ENCODE results near the gene STMN3.
A peak's percentile ranks its signal among the peaks of the same experiment; 100 is the strongest.
"Not testable (repeated sequence)": the region's sequence is repeated elsewhere in the genome, so short reads cannot be mapped to it uniquely, and the experiment has no call there.

STMN3 gene

GRCh38 chr20:63678667-63679465 lies 25.6 kb upstream of the STMN3 start:
- DNase-seq (ENCODE audit: low spot score): no peak

- no peak for DNase-seq (ENCODE audit: low spot score)
Measured at GRCh38 chr20:63678071-63678470, 24.8 kb upstream of the STMN3 start.

- no peak for DNase-seq (ENCODE audit: low spot score)
Measured at GRCh38 chr20:63675681-63676368, 22.6 kb upstream of the STMN3 start.

GRCh38 chr20:63673951-63674350 lies 20.7 kb upstream of the STMN3 start:
- no peak for DNase-seq (ENCODE audit: low spot score)

GRCh38 chr20:63672666-63673065 lies 19.4 kb upstream of the STMN3 start:
- DNase-seq (ENCODE audit: low spot score): no peak

GRCh38 chr20:63671695-63672094 lies 18.5 kb upstream of the STMN3 start:
- DNase-seq (ENCODE audit: low spot score): not testable (repeated sequence)

- no peak for DNase-seq (ENCODE audit: low spot score)
Measured at GRCh38 chr20:63668351-63668750, 15.1 kb upstream of the STMN3 start.

- no peak for DNase-seq (ENCODE audit: low spot score)
Measured at GRCh38 chr20:63667858-63668257, 14.6 kb upstream of the STMN3 start.

GRCh38 chr20:63665708-63666107 lies 12.5 kb upstream of the STMN3 start:
- DNase-seq (ENCODE audit: low spot score): no peak

GRCh38 chr20:63664861-63665594 lies 11.8 kb upstream of the STMN3 start:
- DNase-seq (ENCODE audit: low spot score): peak; percentile 61

GRCh38 chr20:63664143-63664851 lies 11.1 kb upstream of the STMN3 start:
- DNase-seq (ENCODE audit: low spot score): no peak

GRCh38 chr20:63663332-63664066 lies 10.3 kb upstream of the STMN3 start:
- no peak for DNase-seq (ENCODE audit: low spot score)

- no peak for DNase-seq (ENCODE audit: low spot score)
Measured at GRCh38 chr20:63662813-63663189, 9.6 kb upstream of the STMN3 start.

GRCh38 chr20:63661959-63662812 lies 9.0 kb upstream of the STMN3 start:
- no peak for DNase-seq (ENCODE audit: low spot score)

GRCh38 chr20:63661108-63661507 lies 7.9 kb upstream of the STMN3 start:
- DNase-seq (ENCODE audit: low spot score): no peak

GRCh38 chr20:63660622-63661021 lies 7.4 kb upstream of the STMN3 start:
- DNase-seq (ENCODE audit: low spot score): no peak

GRCh38 chr20:63660174-63660573 lies 7.0 kb upstream of the STMN3 start:
- DNase-seq (ENCODE audit: low spot score): not testable (repeated sequence)

GRCh38 chr20:63659370-63659769 lies 6.1 kb upstream of the STMN3 start:
- DNase-seq (ENCODE audit: low spot score): no peak

GRCh38 chr20:63658749-63659187 lies 5.5 kb upstream of the STMN3 start:
- DNase-seq (ENCODE audit: low spot score): no peak

- peak; percentile 96 for DNase-seq (ENCODE audit: low spot score)
Measured at GRCh38 chr20:63657937-63658748, 4.9 kb upstream of the STMN3 start, which contains the start of gene RTEL1. Gene RTEL1, plus strand, starts transcription at chr20:63658312. Its CDS starts 1,091 bp downstream, at chr20:63659403.

Data from AG08396 (cell line).